SK-N-SH treated with all-trans-retinoic acid at 6 μM for 48 hours (cell line): ENCODE results near the gene TESK1.

Experiments used
- ATAC-seq: fragments of 200-7000 bp; cut with Tn5 transposase; 3 replicates; pipeline ENCODE4 v1.9.1; 2020; ENCODE audit warnings: mild to moderate bottlenecking, moderate library complexity
- ARNTL ChIP-seq: fragments of 450-650 bp; formaldehyde crosslinking; IDR thresholded peaks from 2 replicates; pipeline ENCODE4 v1.5.0; 2020; ENCODE audit warnings: low read depth, mild to moderate bottlenecking, moderate library complexity, borderline replicate concordance
- BACH2 ChIP-seq: fragments of 250-450 bp; sonication (Bioruptor Pico); IDR thresholded peaks from 2 replicates; pipeline ENCODE4 v1.9.0; 2021; ENCODE audit warnings: mild to moderate bottlenecking, borderline replicate concordance
- CSDC2 ChIP-seq: fragments of 250-450 bp; sonication (Bioruptor Pico); IDR thresholded peaks from 2 replicates; pipeline ENCODE4 v1.5.0; 2020; ENCODE audit warnings: mild to moderate bottlenecking, moderate library complexity
- ESRRG ChIP-seq: fragments of 250-450 bp; sonication (Bioruptor Pico); IDR thresholded peaks from 2 replicates; pipeline ENCODE4 v1.6.1; 2021; ENCODE audit warnings: mild to moderate bottlenecking
- OSR1 ChIP-seq: fragments of 250-450 bp; sonication (Bioruptor Pico); IDR thresholded peaks from 2 replicates; pipeline ENCODE4 v1.8.0; 2022; ENCODE audit warnings: moderate library complexity, mild to moderate bottlenecking, inconsistent platforms
- PPARA ChIP-seq: fragments of 250-450 bp; sonication (Bioruptor Pico); IDR thresholded peaks from 2 replicates; pipeline ENCODE4 v1.5.0; 2020; ENCODE audit warnings: mild to moderate bottlenecking, borderline replicate concordance
- RARB ChIP-seq: fragments of 250-450 bp; sonication (Bioruptor Pico); IDR thresholded peaks from 2 replicates; pipeline ENCODE4 v1.8.0; 2021; ENCODE audit warnings: mild to moderate bottlenecking, moderate library complexity
- SNAI2 ChIP-seq: fragments of 250-450 bp; sonication (Bioruptor Pico); IDR thresholded peaks from 2 replicates; pipeline ENCODE4 v1.5.0; 2020; ENCODE audit warnings: mild to moderate bottlenecking, moderate library complexity
- TOX ChIP-seq: fragments of 250-450 bp; sonication (Bioruptor Pico); IDR thresholded peaks from 2 replicates; pipeline ENCODE4 v1.8.0; 2021; ENCODE audit warnings: mild to moderate bottlenecking, moderate library complexity, borderline replicate concordance
- ZC3H10 ChIP-seq: fragments of 250-450 bp; sonication (Bioruptor Pico); IDR thresholded peaks from 2 replicates; pipeline ENCODE4 v1.5.1; 2021; ENCODE audit warnings: mild to moderate bottlenecking, moderate library complexity
- ZFP3 ChIP-seq: fragments of 250-450 bp; sonication (Bioruptor Pico); IDR thresholded peaks from 2 replicates; pipeline ENCODE4 v1.5.0; 2020; ENCODE audit warnings: mild to moderate bottlenecking, moderate library complexity
- ZFP30 ChIP-seq: fragments of 450-650 bp; formaldehyde crosslinking; IDR thresholded peaks from 2 replicates; pipeline ENCODE4 v1.5.0; 2022; ENCODE audit warnings: mild to moderate bottlenecking, moderate library complexity
- ZNF565 ChIP-seq: fragments of 450-650 bp; formaldehyde crosslinking; conservative IDR thresholded peaks from 2 replicates; pipeline ENCODE4 v1.5.0; 2020; ENCODE audit warnings: low read depth, mild to moderate bottlenecking, moderate library complexity
- ZNF70 ChIP-seq: fragments of 450-650 bp; formaldehyde crosslinking; IDR thresholded peaks from 2 replicates; pipeline ENCODE4 v1.5.0; 2020; ENCODE audit warnings: mild to moderate bottlenecking, moderate library complexity
- ZNF8 ChIP-seq: fragments of 450-650 bp; formaldehyde crosslinking; IDR thresholded peaks from 2 replicates; pipeline ENCODE4 v1.5.0; 2020; ENCODE audit warnings: mild to moderate bottlenecking, moderate library complexity
- TF ChIP-seq, protein P1 (sequence below): fragments of 250-450 bp; sonication (Bioruptor Pico); IDR thresholded peaks from 2 replicates; pipeline ENCODE4 v1.5.1; 2021; ENCODE audit warnings: mild to moderate bottlenecking, moderate library complexity
- TF ChIP-seq, protein P2 (sequence below): fragments of 250-450 bp; sonication (Bioruptor Pico); IDR thresholded peaks from 2 replicates; pipeline ENCODE4 v1.8.0; 2020; ENCODE audit warnings: mild to moderate bottlenecking, moderate library complexity, borderline replicate concordance
- TF ChIP-seq, protein P3 (sequence below): fragments of 250-450 bp; sonication (Bioruptor Pico); IDR thresholded peaks from 2 replicates; pipeline ENCODE4 v1.5.1; 2020; ENCODE audit warnings: low read depth, mild to moderate bottlenecking, moderate library complexity
- TF ChIP-seq, protein P4 (sequence below): fragments of 250-450 bp; sonication (Bioruptor Pico); IDR thresholded peaks from 2 replicates; pipeline ENCODE4 v1.5.0; 2020; ENCODE audit warnings: mild to moderate bottlenecking, moderate library complexity
- TF ChIP-seq, protein P5 (sequence below): fragments of 250-450 bp; sonication (Bioruptor Pico); IDR thresholded peaks from 2 replicates; pipeline ENCODE4 v1.8.0; 2021; ENCODE audit warnings: low read depth, mild to moderate bottlenecking, moderate library complexity, borderline replicate concordance

TESK1 gene

DNA sequence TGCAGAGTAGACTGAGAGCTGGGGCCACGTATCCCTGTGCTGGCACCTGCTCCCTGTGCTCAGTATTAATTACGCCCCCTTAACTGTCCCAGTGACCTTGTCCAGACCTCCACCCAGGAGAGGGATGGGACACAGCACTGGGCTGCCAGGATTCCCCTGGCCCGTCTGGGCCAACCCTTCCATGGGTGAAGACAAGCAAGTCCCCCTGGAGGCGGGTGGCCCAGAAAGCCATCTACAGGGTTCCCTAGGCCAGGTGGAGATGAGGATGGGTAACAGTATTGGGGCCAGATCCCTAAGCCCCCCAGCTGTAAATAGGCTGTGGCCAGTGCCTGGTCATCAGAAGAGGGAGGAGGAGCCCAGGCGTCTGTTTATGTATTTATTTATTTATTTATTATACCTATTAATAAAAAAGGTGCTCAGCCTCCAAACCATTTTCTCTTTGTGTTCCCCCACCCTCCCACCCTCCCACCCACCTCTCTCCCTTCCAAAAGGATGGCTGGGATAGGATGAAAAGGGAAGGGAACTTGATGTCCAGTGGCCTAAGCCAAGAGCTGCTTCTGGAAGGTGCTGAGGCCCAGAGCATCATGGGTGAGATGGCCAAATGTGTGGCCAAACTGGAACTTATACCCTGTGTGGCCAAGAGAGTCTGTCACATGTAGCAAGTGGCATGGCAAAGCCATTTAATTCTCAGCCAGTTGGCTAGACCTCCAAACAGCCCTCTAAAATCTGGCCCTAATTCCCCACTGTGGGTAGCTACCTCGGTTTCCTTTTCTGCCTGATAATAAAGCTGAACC lies 43.4 kb upstream of the TESK1 start:
- no peak for ATAC-seq
- TF ChIP-seq ZNF8 (CRISPR knock-in tag): no peak
- no peak for TF ChIP-seq ESRRG (CRISPR knock-in tag)
- TF ChIP-seq, protein P1, sequence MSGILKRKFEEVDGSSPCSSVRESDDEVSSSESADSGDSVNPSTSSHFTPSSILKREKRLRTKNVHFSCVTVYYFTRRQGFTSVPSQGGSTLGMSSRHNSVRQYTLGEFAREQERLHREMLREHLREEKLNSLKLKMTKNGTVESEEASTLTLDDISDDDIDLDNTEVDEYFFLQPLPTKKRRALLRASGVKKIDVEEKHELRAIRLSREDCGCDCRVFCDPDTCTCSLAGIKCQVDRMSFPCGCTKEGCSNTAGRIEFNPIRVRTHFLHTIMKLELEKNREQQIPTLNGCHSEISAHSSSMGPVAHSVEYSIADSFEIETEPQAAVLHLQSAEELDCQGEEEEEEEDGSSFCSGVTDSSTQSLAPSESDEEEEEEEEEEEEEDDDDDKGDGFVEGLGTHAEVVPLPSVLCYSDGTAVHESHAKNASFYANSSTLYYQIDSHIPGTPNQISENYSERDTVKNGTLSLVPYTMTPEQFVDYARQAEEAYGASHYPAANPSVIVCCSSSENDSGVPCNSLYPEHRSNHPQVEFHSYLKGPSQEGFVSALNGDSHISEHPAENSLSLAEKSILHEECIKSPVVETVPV (CRISPR knock-in tag): no peak
- TF ChIP-seq SNAI2 (CRISPR knock-in tag): no peak
- TF ChIP-seq, protein P2, sequence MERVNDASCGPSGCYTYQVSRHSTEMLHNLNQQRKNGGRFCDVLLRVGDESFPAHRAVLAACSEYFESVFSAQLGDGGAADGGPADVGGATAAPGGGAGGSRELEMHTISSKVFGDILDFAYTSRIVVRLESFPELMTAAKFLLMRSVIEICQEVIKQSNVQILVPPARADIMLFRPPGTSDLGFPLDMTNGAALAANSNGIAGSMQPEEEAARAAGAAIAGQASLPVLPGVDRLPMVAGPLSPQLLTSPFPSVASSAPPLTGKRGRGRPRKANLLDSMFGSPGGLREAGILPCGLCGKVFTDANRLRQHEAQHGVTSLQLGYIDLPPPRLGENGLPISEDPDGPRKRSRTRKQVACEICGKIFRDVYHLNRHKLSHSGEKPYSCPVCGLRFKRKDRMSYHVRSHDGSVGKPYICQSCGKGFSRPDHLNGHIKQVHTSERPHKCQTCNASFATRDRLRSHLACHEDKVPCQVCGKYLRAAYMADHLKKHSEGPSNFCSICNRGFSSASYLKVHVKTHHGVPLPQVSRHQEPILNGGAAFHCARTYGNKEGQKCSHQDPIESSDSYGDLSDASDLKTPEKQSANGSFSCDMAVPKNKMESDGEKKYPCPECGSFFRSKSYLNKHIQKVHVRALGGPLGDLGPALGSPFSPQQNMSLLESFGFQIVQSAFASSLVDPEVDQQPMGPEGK (CRISPR knock-in tag): no peak
- no peak for TF ChIP-seq ZNF70
- no peak for TF ChIP-seq ARNTL (CRISPR knock-in tag)
- no peak for TF ChIP-seq BACH2
- TF ChIP-seq OSR1: no peak
- no peak for TF ChIP-seq PPARA (CRISPR knock-in tag)
- TF ChIP-seq ZNF565 (CRISPR knock-in tag): no peak
- TF ChIP-seq, protein P3, sequence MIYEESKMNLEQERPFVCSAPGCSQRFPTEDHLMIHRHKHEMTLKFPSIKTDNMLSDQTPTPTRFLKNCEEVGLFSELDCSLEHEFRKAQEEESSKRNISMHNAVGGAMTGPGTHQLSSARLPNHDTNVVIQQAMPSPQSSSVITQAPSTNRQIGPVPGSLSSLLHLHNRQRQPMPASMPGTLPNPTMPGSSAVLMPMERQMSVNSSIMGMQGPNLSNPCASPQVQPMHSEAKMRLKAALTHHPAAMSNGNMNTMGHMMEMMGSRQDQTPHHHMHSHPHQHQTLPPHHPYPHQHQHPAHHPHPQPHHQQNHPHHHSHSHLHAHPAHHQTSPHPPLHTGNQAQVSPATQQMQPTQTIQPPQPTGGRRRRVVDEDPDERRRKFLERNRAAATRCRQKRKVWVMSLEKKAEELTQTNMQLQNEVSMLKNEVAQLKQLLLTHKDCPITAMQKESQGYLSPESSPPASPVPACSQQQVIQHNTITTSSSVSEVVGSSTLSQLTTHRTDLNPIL (CRISPR knock-in tag): no peak
- no peak for TF ChIP-seq CSDC2 (CRISPR knock-in tag)
- TF ChIP-seq, protein P4, sequence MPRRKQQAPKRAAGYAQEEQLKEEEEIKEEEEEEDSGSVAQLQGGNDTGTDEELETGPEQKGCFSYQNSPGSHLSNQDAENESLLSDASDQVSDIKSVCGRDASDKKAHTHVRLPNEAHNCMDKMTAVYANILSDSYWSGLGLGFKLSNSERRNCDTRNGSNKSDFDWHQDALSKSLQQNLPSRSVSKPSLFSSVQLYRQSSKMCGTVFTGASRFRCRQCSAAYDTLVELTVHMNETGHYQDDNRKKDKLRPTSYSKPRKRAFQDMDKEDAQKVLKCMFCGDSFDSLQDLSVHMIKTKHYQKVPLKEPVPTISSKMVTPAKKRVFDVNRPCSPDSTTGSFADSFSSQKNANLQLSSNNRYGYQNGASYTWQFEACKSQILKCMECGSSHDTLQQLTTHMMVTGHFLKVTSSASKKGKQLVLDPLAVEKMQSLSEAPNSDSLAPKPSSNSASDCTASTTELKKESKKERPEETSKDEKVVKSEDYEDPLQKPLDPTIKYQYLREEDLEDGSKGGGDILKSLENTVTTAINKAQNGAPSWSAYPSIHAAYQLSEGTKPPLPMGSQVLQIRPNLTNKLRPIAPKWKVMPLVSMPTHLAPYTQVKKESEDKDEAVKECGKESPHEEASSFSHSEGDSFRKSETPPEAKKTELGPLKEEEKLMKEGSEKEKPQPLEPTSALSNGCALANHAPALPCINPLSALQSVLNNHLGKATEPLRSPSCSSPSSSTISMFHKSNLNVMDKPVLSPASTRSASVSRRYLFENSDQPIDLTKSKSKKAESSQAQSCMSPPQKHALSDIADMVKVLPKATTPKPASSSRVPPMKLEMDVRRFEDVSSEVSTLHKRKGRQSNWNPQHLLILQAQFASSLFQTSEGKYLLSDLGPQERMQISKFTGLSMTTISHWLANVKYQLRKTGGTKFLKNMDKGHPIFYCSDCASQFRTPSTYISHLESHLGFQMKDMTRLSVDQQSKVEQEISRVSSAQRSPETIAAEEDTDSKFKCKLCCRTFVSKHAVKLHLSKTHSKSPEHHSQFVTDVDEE: no peak
- no peak for TF ChIP-seq ZC3H10 (CRISPR knock-in tag)
- no peak for TF ChIP-seq TOX

DNA sequence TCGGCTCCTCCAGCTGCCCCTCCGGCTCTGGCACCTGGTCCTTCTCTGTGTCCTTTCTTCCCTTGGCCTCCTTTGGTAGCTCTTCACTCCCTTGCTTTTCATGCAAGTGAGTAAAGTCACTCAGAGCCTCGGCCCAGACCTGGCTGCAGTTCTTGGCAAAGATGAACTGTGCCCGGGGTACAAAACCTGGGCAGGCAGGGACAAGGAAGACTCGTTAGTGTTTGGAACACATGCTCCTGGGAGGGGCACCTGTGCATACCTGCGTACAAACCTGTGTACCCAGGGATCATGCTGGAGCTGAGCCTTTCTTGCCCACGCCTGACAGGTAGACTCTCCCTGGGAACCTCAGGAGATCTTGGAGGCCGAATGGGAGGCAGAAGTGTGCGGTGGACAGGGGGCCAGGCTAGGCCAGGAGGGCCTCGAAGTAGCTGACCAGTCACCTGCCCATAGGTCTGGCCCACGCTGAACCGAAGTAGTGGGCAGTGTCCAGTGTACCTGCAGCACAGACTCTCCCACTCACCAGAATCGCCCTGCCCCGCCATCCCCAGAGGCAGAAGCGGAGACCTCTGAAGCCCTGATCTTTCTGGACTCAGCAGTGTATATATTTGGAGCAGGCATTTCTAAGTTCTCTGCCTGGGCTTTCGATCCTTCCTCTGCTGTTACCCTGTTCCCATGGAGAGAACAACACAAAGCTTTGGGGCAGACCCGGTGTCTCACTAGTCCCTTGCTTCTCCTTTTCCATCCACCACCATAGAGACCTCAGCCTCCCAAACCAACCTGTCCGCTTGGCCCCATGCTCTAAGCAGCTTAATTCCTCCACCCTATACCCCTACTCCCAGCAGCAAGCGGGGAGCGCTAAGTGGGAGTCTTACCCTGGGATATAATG lies 41.9 kb upstream of the TESK1 start:
- no peak for TF ChIP-seq ZC3H10 (CRISPR knock-in tag)
- TF ChIP-seq ZNF565 (CRISPR knock-in tag): no peak
- no peak for TF ChIP-seq OSR1
- no peak for TF ChIP-seq PPARA (CRISPR knock-in tag)
- TF ChIP-seq, protein P4: no peak
- no peak for TF ChIP-seq ZFP3 (CRISPR knock-in tag)
- no peak for TF ChIP-seq ZNF8 (CRISPR knock-in tag)
- no peak for TF ChIP-seq ZFP30 (CRISPR knock-in tag)
- TF ChIP-seq ARNTL (CRISPR knock-in tag): no peak
- TF ChIP-seq TOX: no peak
- TF ChIP-seq ESRRG (CRISPR knock-in tag): no peak
- TF ChIP-seq RARB (CRISPR knock-in tag): no peak
- TF ChIP-seq, protein P5, sequence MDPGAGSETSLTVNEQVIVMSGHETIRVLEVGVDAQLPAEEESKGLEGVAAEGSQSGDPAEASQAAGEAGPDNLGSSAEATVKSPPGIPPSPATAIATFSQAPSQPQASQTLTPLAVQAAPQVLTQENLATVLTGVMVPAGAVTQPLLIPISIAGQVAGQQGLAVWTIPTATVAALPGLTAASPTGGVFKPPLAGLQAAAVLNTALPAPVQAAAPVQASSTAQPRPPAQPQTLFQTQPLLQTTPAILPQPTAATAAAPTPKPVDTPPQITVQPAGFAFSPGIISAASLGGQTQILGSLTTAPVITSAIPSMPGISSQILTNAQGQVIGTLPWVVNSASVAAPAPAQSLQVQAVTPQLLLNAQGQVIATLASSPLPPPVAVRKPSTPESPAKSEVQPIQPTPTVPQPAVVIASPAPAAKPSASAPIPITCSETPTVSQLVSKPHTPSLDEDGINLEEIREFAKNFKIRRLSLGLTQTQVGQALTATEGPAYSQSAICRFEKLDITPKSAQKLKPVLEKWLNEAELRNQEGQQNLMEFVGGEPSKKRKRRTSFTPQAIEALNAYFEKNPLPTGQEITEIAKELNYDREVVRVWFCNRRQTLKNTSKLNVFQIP: no peak
- TF ChIP-seq ZNF70: no peak
- TF ChIP-seq, protein P3 (CRISPR knock-in tag): no peak
- ATAC-seq: no peak; the same call in none of the 3 replicates
